GM19035 (cell line): ENCODE data around the gene C16orf90.
A peak's percentile ranks its signal among the peaks of the same experiment; 100 is the strongest.

ENCODE experiments used
- ATAC-seq: cut with Tn5 transposase; IDR thresholded peaks from one replicate; pipeline ENCODE4 v1.9.1; 2021; ENCODE audit not compliant: unreplicated experiment

Gene C16orf90

DNA sequence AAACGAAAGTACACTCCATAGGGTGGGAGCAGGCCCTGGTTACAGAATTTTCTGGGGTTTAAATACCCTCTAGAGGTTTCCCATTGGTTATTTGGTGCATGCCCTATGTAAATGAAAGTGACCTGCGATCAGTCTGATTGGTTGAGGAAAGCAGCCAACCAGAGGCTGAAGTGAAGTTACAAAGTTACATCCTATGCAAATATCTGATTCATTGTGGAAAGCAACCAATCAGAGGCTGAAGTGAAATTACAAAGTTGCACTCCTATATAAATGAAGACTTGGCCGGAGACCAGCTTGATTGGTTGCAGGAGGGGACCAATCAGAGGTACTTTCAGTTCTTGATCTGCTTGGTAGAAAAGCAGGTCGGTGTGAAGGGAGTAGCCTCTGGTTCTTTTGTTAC is 27.4 kb downstream of the C16orf90 start:
- ATAC-seq = no peak

DNA sequence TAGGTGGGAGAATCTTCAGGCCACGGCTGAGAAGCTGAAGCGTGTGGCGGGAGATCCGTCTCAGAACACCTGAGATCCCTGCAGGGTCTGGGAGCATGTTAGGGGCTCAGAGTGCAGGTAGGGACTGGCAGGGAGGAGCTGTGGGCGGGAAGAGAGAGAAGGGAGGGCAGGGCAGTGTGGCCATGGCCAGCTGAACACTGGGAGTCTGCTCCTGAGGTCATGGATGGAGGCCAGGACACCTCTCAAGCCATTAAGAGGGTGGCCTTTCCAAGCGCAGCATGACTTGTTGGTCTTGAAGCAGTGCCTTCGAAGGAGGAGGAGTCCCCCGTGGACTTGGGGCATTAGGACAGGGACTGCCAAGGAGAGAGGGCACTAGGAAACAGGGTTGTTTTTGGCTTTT is 28.1 kb downstream of the C16orf90 start:
- ATAC-seq = no peak

DNA sequence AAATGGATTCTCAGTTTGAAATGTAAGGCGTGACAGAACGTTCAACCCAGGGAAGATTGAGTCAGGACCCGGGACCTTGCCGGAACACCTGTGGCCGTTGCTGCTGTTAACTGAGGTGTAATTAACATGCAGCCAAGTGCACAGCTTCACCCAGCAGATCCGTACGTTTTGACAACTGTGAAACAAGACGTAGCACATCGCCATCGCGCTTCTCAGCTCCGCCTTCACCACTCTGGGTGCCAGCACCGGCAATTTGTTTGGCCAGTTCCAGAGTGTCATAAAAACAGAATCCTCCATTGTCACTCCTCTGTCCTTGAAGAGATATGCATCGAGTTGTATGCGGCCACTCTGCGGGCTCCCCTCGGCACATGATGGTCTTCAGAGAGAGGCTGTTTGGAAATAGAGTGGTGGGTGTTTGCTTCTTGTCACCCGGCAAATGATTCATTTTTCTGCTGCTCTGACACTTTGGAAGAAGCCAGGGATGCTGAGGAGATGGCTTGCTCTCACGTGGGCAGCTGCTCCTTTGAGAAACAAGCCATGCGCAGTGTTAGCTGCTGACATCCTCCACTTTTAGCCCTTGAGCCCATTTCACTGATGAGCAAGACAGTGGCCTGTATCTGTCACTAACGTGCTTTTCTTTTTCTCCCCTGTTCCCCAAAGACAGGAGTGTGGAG is 29.2 kb downstream of the C16orf90 start:
- no peak for ATAC-seq

DNA sequence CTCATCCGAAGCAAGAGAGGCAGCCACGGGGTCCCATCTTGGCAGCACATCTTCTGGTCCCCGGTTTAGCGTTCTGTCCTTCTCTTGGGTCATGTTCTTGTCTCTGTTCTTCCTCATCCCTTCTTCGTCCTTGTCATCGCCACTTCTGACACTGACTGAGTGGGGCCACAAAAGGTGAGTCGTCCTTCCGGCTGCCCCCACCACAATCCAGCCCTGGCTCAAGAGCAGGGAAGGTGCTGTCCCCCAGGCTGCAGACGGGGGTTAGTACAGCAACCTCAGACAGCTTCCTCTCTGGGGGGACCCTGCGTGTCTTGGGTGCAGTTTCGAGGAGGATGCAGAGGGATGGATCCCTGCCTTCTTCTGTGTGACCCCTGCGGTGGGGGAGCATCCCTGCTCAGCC is 30.0 kb downstream of the C16orf90 start:
- ATAC-seq = no peak

DNA sequence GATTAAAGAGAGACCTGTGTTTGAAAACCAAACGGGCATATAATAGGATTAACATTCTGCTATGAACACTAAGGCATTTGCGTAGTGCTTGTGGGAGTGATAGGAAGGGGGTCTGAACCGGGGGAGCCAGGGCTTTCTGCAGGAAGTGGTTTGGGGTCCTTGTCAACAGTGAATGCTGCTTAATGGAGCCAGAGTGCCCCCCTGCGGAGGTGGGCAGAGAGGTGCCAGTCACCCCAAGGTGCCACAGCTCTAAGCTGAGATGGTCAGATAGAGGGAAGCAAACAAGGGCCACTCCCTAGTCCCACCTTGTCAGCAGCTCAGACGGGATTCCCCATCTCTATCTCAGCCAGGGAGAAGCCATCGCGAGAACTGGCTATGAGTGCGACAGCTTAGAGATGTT is 34.1 kb downstream of the C16orf90 start:
- ATAC-seq = no peak

DNA sequence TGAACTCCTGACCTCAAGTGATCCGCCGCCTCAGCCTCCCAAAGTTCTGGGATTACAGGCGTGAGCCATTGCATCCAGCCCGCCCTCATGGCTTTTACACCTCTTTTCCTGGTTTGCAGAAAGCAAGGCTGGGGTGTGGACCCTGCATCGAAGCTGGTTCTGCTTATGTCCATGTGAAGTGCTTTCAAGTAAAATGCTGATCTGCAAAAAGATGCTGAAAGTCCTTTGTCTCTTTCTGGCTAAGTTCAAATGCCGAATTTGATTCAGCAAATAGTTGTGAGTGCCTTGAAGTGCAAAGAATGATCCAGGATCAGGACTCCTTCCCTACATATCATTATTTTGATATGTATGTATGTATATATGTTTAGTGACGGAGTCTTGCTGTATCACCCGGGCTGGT is 34.7 kb downstream of the C16orf90 start:
- no peak for ATAC-seq

DNA sequence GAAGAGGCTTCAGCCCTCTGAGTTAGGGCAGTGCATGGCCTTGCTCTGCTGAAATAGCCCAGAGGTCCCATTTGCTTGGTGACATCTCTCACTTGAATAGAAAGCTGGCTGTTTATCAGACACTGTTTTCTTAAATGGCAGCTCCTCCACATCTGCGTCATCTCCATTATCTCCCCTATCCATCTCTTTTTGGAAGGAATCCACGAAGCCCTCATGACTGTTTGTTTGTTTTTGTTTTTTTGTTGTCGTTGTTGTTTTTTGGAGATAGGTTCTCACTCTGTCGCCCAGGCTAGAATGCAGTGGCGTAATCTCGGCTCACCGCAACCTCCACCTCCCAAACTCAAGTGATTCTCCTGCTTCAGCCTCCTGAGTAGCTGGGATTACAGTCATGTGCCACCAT is 35.2 kb downstream of the C16orf90 start:
- no peak for ATAC-seq

DNA sequence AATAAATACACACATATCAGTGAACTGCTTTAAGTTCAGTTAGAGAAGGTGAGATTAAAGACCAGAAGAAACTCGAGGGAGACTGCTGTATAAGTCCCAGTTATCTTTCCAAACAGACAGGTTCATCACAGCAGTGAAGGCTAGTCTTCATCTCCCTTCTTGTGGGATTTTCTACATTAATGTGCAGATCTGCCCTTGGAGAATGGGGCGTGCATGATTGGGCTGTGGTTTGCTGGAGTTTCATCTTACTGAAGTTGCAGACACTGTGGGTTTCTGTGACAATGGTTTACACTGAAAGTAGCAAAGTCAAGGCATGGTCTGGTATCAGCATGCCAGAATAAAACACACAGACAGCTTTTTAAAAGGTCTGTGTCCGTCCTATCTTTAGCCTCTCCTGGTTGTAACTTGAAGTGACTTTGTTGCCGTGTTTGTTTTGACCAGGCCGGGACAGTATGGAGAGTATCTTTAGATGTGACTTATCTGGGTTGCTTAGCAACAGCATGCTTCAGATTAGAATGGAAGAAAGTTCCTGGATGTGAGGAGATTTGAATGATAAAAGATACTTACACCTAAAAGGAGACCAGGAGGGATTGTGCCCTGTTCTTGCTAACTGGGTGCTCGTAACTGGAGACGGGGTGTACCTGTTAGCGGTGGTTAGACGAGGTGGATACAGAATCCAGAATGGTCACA is 35.7 kb downstream of the C16orf90 start:
- ATAC-seq = no peak

DNA sequence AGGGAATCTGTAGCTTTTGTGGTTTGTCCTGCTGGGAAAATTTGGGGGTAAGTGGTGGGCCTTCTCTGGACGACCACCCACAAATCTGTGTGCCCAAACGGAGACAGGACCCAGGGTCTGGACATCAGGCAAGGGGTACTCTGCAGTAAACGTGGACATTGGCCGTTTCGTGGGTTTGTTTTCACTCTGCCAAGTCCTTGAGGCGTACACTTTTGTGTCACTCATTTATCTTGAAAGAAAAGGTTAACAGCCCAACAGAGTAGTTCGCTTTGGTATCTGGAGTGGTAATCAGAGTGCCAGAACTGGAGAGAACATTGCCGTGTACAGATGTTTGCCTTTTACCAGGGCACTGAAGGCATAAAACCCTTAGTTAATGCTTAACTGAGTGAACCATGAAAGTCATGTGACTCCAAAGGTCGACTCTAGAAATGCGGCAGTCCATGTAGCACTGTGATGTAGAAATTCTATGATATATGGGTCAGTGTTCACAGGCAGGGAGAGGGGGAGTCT is 36.4 kb downstream of the C16orf90 start:
- no peak for ATAC-seq

DNA sequence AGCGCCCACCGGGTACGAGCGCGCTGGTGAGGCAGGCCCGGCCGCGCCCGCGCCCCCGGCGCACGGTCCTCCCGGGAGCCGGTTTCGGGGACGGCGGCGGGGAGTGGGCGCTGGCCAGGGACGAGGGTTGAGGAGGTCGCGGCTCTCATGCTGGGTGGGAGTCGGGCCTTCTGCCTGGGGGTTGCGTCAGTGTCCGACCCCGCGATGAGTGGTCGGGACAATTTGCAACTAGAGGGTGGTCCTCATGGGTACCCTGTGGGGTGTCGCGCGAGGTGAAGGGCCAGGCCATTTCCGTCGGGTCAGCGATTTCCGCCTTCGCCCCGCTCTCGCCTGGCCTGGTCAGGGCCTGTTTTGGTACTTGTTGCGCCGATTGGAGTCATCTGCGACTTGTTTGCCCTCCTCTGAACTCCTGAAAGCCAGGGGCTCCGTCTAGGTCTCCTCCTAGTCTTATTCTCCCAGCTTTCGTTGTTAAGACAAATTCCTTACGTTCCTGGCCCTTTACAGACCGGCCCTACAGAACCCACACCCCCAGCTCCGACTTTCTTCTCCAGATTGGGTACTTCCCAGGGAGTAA is 36.9 kb downstream of the C16orf90 start:
- ATAC-seq = peak; percentile 24

DNA sequence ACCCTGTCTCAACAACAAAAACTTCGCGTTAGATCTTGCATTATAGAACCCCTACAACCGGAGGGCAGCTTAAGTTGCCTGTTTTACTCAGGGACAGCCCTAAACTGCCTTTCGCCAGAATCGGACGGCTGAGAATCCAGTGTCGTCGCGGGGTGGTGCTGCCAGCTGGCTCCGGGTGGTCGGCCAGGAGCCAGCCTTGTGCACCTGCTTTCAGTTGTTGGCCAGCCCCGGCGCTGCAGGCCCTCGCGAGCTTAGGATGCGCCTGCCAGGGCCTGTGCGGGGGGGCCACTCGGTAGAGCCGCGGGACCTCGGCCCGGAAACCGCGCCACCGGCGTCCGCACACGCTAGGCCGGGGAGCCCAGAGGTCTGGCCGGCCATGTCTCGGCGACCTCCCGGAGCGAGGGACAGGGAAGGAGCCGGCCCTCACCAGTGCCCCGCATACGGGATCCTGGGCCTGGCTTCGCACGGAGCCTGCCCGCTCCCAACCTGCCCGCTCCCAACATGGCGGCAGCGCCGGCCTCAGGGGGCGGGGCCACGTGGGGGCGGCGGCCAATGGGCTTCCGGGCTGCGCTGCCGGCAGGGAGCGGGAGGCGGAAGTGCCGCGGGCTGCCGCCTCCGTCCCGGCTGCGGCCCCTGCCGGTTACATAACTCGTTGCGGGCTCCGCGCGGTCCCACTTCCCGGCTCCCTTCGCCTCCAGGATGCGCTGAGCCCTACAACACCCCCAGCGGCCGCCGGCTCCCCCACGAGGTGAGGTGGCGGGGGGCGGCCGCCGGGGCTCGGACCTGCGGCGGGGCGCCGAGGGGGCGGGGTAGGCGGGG is 37.6 kb downstream of the C16orf90 start:
- peak; percentile 75 for ATAC-seq

DNA sequence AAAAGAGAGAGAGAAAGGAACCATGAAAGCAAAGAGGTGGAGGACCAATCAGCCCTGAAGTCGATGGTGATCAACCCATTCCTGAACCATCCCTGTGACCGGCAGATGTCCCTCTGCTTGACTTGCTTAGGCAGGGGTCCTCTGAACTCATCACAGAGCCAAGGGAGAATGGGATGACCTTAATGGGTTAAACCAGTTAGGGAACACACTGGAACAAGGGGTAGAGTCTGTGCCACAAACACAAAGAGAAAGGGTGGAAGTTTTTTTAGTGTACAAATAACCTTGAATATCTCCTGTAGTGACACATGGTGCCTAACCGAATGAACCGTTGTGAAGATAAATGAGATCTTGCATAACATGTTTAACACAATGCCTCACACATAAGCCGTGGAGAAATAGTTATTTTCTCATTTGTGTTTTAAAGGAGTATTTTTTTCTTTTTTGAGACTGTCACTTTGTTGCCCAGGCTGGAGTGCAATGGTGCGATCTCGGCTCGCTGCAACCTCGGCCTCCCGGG is 40.6 kb downstream of the C16orf90 start:
- no peak for ATAC-seq

DNA sequence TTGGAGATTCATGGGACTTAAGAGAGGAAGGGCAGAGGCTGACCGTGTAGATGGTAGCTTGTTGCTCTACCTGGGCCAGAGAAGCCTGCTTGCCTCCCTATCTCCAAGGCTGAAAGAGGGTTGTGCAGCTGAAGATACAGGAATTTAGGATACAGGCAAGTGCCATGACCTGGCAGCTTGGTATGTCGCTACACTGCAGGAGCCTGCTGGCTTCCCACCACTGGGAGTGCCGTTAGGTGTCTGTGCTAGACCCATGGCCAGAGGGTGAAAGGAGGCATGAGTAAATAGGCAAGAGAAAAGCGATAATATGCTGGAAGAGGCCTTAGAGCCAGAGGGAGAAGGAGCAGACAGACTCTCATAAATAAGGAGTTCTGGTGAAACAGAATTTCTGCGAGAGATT is 41.2 kb downstream of the C16orf90 start:
- no peak for ATAC-seq

DNA sequence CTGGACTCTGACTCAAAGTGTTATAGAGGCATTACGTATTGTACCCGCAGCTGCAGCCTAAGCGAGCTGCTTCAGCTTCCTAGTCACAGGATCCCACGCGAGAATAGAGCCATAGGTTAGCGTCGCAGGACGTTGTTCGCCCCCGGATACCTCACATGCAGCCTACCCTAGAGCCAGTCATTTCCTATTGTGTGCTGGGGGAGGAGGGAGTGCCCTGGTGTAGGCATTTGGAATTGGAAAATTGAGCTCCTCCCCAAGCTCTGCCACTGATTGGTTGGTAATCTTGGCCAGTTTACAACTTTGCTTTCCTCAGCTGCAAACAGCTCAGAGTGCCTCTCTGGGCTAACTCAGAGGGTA is 51.3 kb downstream of the C16orf90 start:
- no peak for ATAC-seq
